ENCODE measurements around the gene TIMP2.

The TIMP2 gene

DNA sequence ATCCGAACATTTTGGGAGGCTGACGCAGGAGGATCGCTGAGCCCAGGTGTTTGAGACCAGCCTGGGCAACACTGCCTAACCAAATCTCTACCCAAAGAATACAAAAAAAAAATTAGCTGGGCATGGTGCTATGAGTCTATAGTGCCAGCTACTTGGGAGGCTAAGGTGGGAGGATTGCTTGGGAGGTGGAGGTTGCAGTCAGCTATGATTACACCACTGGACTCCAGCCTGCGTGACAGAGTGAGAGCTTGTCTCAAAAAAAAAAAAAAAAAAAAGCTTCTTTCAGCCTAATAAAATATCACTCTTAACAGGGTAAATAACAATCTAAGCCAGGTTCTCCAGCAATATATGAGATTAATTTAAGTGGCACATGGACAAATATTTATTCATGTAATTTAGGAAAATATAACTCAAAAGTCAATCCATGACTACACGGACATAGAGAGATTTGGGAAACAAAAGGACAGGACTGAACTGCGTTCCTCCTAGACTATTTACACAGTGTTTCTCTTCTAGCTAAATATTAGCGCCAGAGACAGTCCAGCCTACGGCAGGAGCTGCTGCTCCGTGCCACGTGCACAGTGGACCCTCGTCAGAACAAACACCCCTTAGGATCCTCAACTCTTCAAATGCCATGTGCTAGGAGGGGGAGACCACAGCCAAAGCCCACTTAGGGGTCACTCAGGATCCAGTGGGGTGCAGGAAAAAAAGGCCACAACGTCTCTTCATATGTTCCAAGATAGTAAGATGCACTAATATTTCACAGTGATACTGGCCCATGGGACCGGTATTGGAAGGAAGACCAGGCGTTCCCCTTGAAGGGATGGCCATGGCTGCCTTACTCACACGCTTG lies 93.3 kb downstream of the TIMP2 start:
- 0 out of 2 replicates have a peak, but pooled peaks cover 5% of the 10 kb centered on the region for H4K20me1 ChIP-seq (ENCODE audit: control insufficient read depth, insufficient read depth, low read depth, low read length)
- TF ChIP-seq, protein P1, sequence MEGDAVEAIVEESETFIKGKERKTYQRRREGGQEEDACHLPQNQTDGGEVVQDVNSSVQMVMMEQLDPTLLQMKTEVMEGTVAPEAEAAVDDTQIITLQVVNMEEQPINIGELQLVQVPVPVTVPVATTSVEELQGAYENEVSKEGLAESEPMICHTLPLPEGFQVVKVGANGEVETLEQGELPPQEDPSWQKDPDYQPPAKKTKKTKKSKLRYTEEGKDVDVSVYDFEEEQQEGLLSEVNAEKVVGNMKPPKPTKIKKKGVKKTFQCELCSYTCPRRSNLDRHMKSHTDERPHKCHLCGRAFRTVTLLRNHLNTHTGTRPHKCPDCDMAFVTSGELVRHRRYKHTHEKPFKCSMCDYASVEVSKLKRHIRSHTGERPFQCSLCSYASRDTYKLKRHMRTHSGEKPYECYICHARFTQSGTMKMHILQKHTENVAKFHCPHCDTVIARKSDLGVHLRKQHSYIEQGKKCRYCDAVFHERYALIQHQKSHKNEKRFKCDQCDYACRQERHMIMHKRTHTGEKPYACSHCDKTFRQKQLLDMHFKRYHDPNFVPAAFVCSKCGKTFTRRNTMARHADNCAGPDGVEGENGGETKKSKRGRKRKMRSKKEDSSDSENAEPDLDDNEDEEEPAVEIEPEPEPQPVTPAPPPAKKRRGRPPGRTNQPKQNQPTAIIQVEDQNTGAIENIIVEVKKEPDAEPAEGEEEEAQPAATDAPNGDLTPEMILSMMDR (IDR thresholded peaks at IDR 0.05; ENCODE audit: low read depth, low read length, poor library complexity, severe bottlenecking) = no peak
- TF ChIP-seq EZH2phosphoT487 (IDR thresholded peaks at IDR 0.05; ENCODE audit: borderline replicate concordance, low read length) = no peak

DNA sequence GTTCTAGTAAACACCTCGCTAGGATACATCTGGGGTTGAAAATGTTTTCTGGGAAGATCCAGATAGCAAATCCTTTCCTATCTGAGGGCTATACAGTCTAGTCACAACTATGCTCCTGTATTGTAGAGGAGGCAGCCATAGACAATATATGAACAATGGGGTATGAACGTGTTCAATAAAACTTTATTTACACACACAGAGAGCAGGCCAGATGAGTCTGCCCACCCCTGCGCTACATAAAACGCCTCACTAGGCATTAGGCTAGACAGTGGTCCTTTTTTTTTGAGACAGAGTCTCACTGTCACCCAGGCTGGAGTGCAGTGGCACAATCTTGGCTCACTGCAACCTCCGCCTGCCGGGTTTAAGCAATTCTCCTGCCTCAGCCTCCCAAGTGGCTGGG lies 95.7 kb downstream of the TIMP2 start:
- Histone ChIP-seq H3K9me3 (ENCODE audit: control insufficient read depth, insufficient read depth, low read length) (no peaks in the 10 kb centered on the region), H3K9me2 (replicated peaks; ENCODE audit: control insufficient read depth, low read length) (no peaks in the 10 kb centered on the region), H4K20me1 (ENCODE audit: control insufficient read depth, insufficient read depth, low read depth, low read length) (0 out of 2 replicates have a peak, but pooled peaks cover 7% of the 10 kb centered on the region), H3K27me3 (ENCODE audit: control insufficient read depth, low read length) (no peaks in the 10 kb centered on the region), H3K79me2 (ENCODE audit: control insufficient read depth, low read length) (peaks cover 75% of the 10 kb centered on the region), H3F3A (ENCODE audit: control insufficient read depth, insufficient read depth) (no peaks in the 10 kb centered on the region; the same call in 1 of the 2 replicates), H3K4me2 (ENCODE audit: low read length) (no peak overlapping the region), H3K27ac (ENCODE audit: low read depth, low read length) (no peak overlapping the region), H3K36me3 (ENCODE audit: control insufficient read depth, low read length) (peaks cover 94% of the 10 kb centered on the region), H3K4me3 (ENCODE audit: low read length) (no peak overlapping the region), H3K4me1 (ENCODE audit: control insufficient read depth, low read length) (no peaks in the 10 kb centered on the region)
- TF ChIP-seq EZH2phosphoT487 (IDR thresholded peaks at IDR 0.05; ENCODE audit: borderline replicate concordance, low read length) = no peak
- TF ChIP-seq, protein P1 (IDR thresholded peaks at IDR 0.05; ENCODE audit: low read depth, low read length, poor library complexity, severe bottlenecking) = no peak

More for the DNA sequence above, 93.3 kb downstream of the TIMP2 start:
- Histone ChIP-seq H3K27me3 (ENCODE audit: control insufficient read depth, low read length) (no peaks in the 10 kb centered on the region), H3K4me1 (ENCODE audit: control insufficient read depth, low read length) (no peaks in the 10 kb centered on the region), H3K9me3 (ENCODE audit: control insufficient read depth, insufficient read depth, low read length) (no peaks in the 10 kb centered on the region), H3K27ac (ENCODE audit: low read depth, low read length) (no peak overlapping the region), H3K79me2 (ENCODE audit: control insufficient read depth, low read length) (peaks cover 75% of the 10 kb centered on the region), H3K4me3 (ENCODE audit: low read length) (no peak overlapping the region), H3K4me2 (ENCODE audit: low read length) (no peak overlapping the region), H3K36me3 (ENCODE audit: control insufficient read depth, low read length) (peaks cover 93% of the 10 kb centered on the region), H3K9me2 (replicated peaks; ENCODE audit: control insufficient read depth, low read length) (no peaks in the 10 kb centered on the region), H3F3A (ENCODE audit: control insufficient read depth, insufficient read depth) (no peaks in the 10 kb centered on the region; the same call in 1 of the 2 replicates)

DNA sequence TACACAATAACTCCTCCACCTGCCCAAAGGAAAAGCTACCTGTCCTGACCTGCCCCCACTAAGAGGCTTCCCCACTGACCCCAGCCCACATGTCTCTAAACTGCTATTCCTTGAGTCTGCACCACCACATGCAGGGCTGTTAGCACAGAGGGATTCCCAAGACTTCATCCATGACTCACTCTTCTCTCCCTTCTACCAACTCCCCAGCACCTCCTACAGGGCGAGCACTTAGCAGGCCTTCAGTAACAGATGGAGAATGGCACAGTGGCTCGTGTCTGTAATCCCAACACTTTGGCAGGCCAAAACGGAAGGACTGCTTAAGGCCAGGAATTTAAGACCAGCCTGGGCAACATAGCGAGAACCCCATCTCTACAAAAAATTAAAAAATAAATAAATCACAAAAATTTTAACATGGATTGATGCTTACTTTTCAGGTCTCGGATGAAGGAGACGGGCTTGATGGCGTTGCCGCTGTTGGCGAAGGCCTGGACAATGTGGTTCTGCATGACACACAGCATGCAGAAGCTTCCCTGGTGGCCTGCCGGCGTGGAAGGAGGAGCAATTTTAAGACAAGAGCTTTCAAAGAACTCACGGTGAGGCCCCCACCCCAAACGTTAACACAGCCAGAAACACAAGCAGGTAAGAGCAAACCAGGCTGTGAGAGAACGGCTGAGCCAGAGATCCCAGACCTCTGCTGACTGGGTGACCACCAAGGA lies 96.6 kb downstream of the TIMP2 start:
- Histone ChIP-seq H3K4me1 (ENCODE audit: control insufficient read depth, low read length) (no peaks in the 10 kb centered on the region), H3K9me2 (replicated peaks; ENCODE audit: control insufficient read depth, low read length) (no peaks in the 10 kb centered on the region), H3F3A (ENCODE audit: control insufficient read depth, insufficient read depth) (no peaks in the 10 kb centered on the region; the same call in 1 of the 2 replicates), H3K4me3 (ENCODE audit: low read length) (no peak overlapping the region), H3K9me3 (ENCODE audit: control insufficient read depth, insufficient read depth, low read length) (no peaks in the 10 kb centered on the region), H3K79me2 (ENCODE audit: control insufficient read depth, low read length) (peaks cover 80% of the 10 kb centered on the region), H3K4me2 (ENCODE audit: low read length) (no peak overlapping the region), H3K27ac (ENCODE audit: low read depth, low read length) (no peak overlapping the region), H3K36me3 (ENCODE audit: control insufficient read depth, low read length) (peaks cover 94% of the 10 kb centered on the region), H3K27me3 (ENCODE audit: control insufficient read depth, low read length) (no peaks in the 10 kb centered on the region), H4K20me1 (ENCODE audit: control insufficient read depth, insufficient read depth, low read depth, low read length) (0 out of 2 replicates have a peak, but pooled peaks cover 7% of the 10 kb centered on the region)
- TF ChIP-seq, protein P1 (IDR thresholded peaks at IDR 0.05; ENCODE audit: low read depth, low read length, poor library complexity, severe bottlenecking) = no peak
- no peak for TF ChIP-seq EZH2phosphoT487 (IDR thresholded peaks at IDR 0.05; ENCODE audit: borderline replicate concordance, low read length)

Data from DOHH2 (cell line).